Skin epidermis (tissue), 12 donors: ENCODE measurements around the gene SHROOM4.

Experiments used
- H3K27ac ChIP-seq, 21 experiments: fragments of 200-600 bp; sonication (generic) in 11 of 21; one replicate each; pipeline ENCODE4 v1.5.0; 2020; ENCODE audit warnings: mild to moderate bottlenecking in 3 of 21, inconsistent platforms in 2 of 21, moderate library complexity in 2 of 21
- H3K4me3 ChIP-seq, 7 experiments: fragments of 200-600 bp; sonication (generic) in 2 of 7; one replicate each; pipeline ENCODE4 v1.5.0; 2020; ENCODE audit warnings: inconsistent platforms in 2 of 7, mild to moderate bottlenecking in 2 of 7, moderate library complexity in 1 of 7

Gene SHROOM4

GRCh38 chrX:50711907-50712306, 102.1 kb downstream of the SHROOM4 start:
- no peak overlapping the region for H3K4me3 ChIP-seq

GRCh38 chrX:50707955-50708699, 105.9 kb downstream of the SHROOM4 start:
- Histone ChIP-seq H3K27ac (no peak overlapping the region), H3K4me3 (no peak overlapping the region)

More at GRCh38 chrX:50711907-50712306, 102.1 kb downstream of the SHROOM4 start:
- no peak overlapping the region for H3K27ac ChIP-seq

GRCh38 chrX:50707405-50707804, 106.6 kb downstream of the SHROOM4 start:
- Histone ChIP-seq H3K4me3 (no peak overlapping the region), H3K27ac (no peak overlapping the region)

- Histone ChIP-seq H3K27ac (no peak overlapping the region), H3K4me3 (no peak overlapping the region)
Measured at GRCh38 chrX:50705042-50705441, 109.0 kb downstream of the SHROOM4 start.

- H3K27ac ChIP-seq, result no peak overlapping the region
- H3K4me3 ChIP-seq, result no peak overlapping the region
Measured at GRCh38 chrX:50704360-50704759, 109.6 kb downstream of the SHROOM4 start.

GRCh38 chrX:50700921-50701320, 113.1 kb downstream of the SHROOM4 start:
- H3K27ac ChIP-seq, result no peak overlapping the region
- H3K4me3 ChIP-seq, result no peak overlapping the region

- H3K4me3 ChIP-seq, result no peak overlapping the region
- H3K27ac ChIP-seq, result no peak overlapping the region
Measured at GRCh38 chrX:50698944-50699343, 115.0 kb downstream of the SHROOM4 start.

- Histone ChIP-seq H3K4me3 (no peak overlapping the region), H3K27ac (no peak overlapping the region)
Measured at GRCh38 chrX:50697691-50698090, 116.3 kb downstream of the SHROOM4 start.

- H3K27ac ChIP-seq, result no peak overlapping the region
- H3K4me3 ChIP-seq, result no peak overlapping the region
Measured at GRCh38 chrX:50691820-50692219, 122.2 kb downstream of the SHROOM4 start.

- H3K27ac ChIP-seq, result no peak overlapping the region
- no peak overlapping the region for H3K4me3 ChIP-seq
Measured at GRCh38 chrX:50684871-50685270, 129.1 kb downstream of the SHROOM4 start.

- Histone ChIP-seq H3K27ac (no peak overlapping the region), H3K4me3 (no peak overlapping the region)
Measured at GRCh38 chrX:50680990-50681389, 133.0 kb downstream of the SHROOM4 start.

- no peak overlapping the region for H3K27ac ChIP-seq
- H3K4me3 ChIP-seq, result no peak overlapping the region
Measured at GRCh38 chrX:50677789-50678188, 136.2 kb downstream of the SHROOM4 start.

GRCh38 chrX:50671661-50672060, 142.3 kb downstream of the SHROOM4 start:
- Histone ChIP-seq H3K4me3 (no peak overlapping the region), H3K27ac (no peak overlapping the region)

- H3K4me3 ChIP-seq, result no peak overlapping the region
- H3K27ac ChIP-seq, result no peak overlapping the region
Measured at GRCh38 chrX:50668860-50669259, 145.1 kb downstream of the SHROOM4 start.

- Histone ChIP-seq H3K27ac (no peak overlapping the region), H3K4me3 (no peak overlapping the region)
Measured at GRCh38 chrX:50648156-50648555, 165.8 kb downstream of the SHROOM4 start.

GRCh38 chrX:50644496-50644895, 169.5 kb downstream of the SHROOM4 start:
- no peak overlapping the region for H3K27ac ChIP-seq
- H3K4me3 ChIP-seq, result no peak overlapping the region

- peak overlapping the region in 1 of 21 experiments; percentile 11 for H3K27ac ChIP-seq
- no peak overlapping the region for H3K4me3 ChIP-seq
Measured at GRCh38 chrX:50643525-50644137, 170.4 kb downstream of the SHROOM4 start.

GRCh38 chrX:50638123-50638522, 175.9 kb downstream of the SHROOM4 start:
- no peak overlapping the region for H3K4me3 ChIP-seq
- H3K27ac ChIP-seq, result no peak overlapping the region

GRCh38 chrX:50635817-50636365, 178.1 kb downstream of the SHROOM4 start:
- H3K27ac ChIP-seq, result no peak overlapping the region
- H3K4me3 ChIP-seq, result no peak overlapping the region

- Histone ChIP-seq H3K27ac (no peak overlapping the region), H3K4me3 (no peak overlapping the region)
Measured at GRCh38 chrX:50635162-50635561, 178.8 kb downstream of the SHROOM4 start.

- H3K27ac ChIP-seq, result no peak overlapping the region
- no peak overlapping the region for H3K4me3 ChIP-seq
Measured at GRCh38 chrX:50629774-50630173, 184.2 kb downstream of the SHROOM4 start.
